ENCODE measurements around the gene DLG2.

DNA sequence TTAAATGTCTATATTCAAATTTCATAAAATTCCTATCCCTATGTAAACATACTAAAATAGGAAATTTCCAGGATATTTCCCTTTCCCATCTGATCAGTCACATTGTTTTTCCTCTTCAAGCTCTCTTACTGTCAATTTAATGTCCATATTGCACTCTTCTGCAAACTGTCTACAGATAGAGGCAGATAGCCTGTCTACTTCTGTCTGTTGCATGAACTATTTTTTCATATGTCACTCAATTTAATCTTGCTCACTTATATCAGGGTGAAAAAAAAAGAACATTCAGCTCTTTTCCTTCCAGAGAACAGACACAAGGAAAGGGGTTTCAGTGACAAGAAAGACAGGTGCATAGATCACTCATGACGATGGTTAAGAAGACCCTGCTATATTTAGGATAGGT is 1327.1 kb downstream of the DLG2 start:
- TF ChIP-seq, protein P1, sequence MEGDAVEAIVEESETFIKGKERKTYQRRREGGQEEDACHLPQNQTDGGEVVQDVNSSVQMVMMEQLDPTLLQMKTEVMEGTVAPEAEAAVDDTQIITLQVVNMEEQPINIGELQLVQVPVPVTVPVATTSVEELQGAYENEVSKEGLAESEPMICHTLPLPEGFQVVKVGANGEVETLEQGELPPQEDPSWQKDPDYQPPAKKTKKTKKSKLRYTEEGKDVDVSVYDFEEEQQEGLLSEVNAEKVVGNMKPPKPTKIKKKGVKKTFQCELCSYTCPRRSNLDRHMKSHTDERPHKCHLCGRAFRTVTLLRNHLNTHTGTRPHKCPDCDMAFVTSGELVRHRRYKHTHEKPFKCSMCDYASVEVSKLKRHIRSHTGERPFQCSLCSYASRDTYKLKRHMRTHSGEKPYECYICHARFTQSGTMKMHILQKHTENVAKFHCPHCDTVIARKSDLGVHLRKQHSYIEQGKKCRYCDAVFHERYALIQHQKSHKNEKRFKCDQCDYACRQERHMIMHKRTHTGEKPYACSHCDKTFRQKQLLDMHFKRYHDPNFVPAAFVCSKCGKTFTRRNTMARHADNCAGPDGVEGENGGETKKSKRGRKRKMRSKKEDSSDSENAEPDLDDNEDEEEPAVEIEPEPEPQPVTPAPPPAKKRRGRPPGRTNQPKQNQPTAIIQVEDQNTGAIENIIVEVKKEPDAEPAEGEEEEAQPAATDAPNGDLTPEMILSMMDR (IDR thresholded peaks at IDR 0.05): no peak
- no peak for TF ChIP-seq POLR2A (IDR thresholded peaks at IDR 0.05)

Data from uterus (tissue), 2 donors.